Transverse colon (tissue), 4 donors: ENCODE measurements around the gene LPCAT1. TPM values are rescaled to one million over a fixed set of nuclear protein-coding genes. Genes with fewer than 3 reads are reported as not detected.
A peak's percentile ranks its signal among the peaks of the same experiment; 100 is the strongest.

Source experiments
- DNase-seq: peaks from one replicate; pipeline ENCODE4 v3.0.0-alpha.2; 2019
- H3K27ac ChIP-seq, 4 donors: fragments of 200-600 bp; sonication (generic); 2 replicates each; pipeline ENCODE4 v1.5.1; 2016 to 2018; ENCODE audit warnings: inconsistent platforms in 4 of 4
- H3K27me3 ChIP-seq: fragments of 200-600 bp; sonication (generic); 2 replicates; pipeline ENCODE4 v1.5.1; 2017; ENCODE audit warnings: inconsistent platforms
- H3K36me3 ChIP-seq, 4 donors: fragments of 200-600 bp; sonication (generic); 2 replicates each; pipeline ENCODE4 v1.5.1; 2017 to 2019; ENCODE audit warnings: inconsistent platforms in 4 of 4
- H3K4me1 ChIP-seq, 4 donors: fragments of 200-600 bp; sonication (generic); 2 replicates each; pipeline ENCODE4 v1.5.1; 2017 to 2020; ENCODE audit warnings: inconsistent platforms in 4 of 4
- H3K4me3 ChIP-seq, 4 donors: fragments of 200-600 bp; sonication (generic); 1 replicate in 1 of 4; 2 replicates in 3 of 4; pipeline versions ENCODE4 v1.5.1 to v1.6.1; 2017 to 2019; ENCODE audit warnings: inconsistent platforms in 4 of 4
- H3K9me3 ChIP-seq, 2 donors: fragments of 200-600 bp; sonication (generic); 2 replicates each; pipeline ENCODE4 v1.5.1; 2017 to 2019; ENCODE audit warnings: inconsistent platforms in 2 of 2
- CTCF ChIP-seq, 5 experiments: fragments of 200-600 bp in 3 of 5; fragments of 450-650 bp in 2 of 5; sonication (generic) in 3 of 5; IDR thresholded peaks; 1 replicate in 2 of 5; 2 replicates in 3 of 5; pipeline ENCODE4 v1.5.1; 2016 to 2017; ENCODE audit warnings: antibody characterized with exemption in 5 of 5, inconsistent platforms in 3 of 5, mild to moderate bottlenecking in 2 of 5, moderate library complexity in 1 of 5
- EP300 ChIP-seq: sonication (generic); formaldehyde crosslinking; IDR thresholded peaks from one replicate; pipeline ENCODE4 v1.6.1; 2017; ENCODE audit warnings: antibody characterized with exemption, low read depth
- POLR2A ChIP-seq: fragments of 450-650 bp; IDR thresholded peaks from one replicate; pipeline ENCODE4 v1.6.1; 2016; ENCODE audit warnings: antibody characterized with exemption, mild to moderate bottlenecking, moderate library complexity
- POLR2AphosphoS5 ChIP-seq, 3 donors: sonication (generic); formaldehyde crosslinking; IDR thresholded peaks; one replicate each; pipeline ENCODE4 v1.6.1; 2016; ENCODE audit warnings: antibody characterized with exemption in 3 of 3
- WGBS, 2 donors: methylation state at CpG; one replicate each; pipeline ENCODE4 v1.1.5; 2018; ENCODE audit warnings: low coverage in 1 of 2; 5-methylcytosine and 5-hydroxymethylcytosine counted together
- in situ Hi-C, 4 donors: fragments of 200-750 bp; cut with MboI; loops; one replicate each; pipeline versions ENCODE4 v1.15.0 to v1.15.1; 2017; ENCODE audit warnings: low sequenced_read_pairs in 3 of 4, low pct_ligation_motif_present in 1 of 4, low pct_unique_long_range_greater_than_20kb in 1 of 4
- intact Hi-C: fragments of 100-400 bp; cut with DNase I; formaldehyde crosslinking; loops from one replicate; pipeline ENCODE4 v1.15.1; 2023; ENCODE audit warnings: low total_unique reads
- total RNA-seq, 4 donors: library from RNA; depleted of rRNA; stranded (reverse); fragments of >200 nt; gene quantifications; one replicate each; pipeline ENCODE4 v1.1.0, GENCODE V29; 2016

Gene LPCAT1
- total RNA-seq, 4 donors from 2014 or later, result 10.0 to 50.5 (median 21.0) TPM

- WGBS, 2 donors, result 69 to 95% methylated on average over 4 to 8 of the region's 8 CpGs
- H3K27ac ChIP-seq, result peak overlapping the region; percentile 29 to 68 (median 47)
- in situ Hi-C loops, result no loop called here
- peak; percentile 40 for DNase-seq
- H3K36me3 ChIP-seq, result no peaks in the 10 kb centered on the region
- TF ChIP-seq POLR2A (peak; percentile 22), EP300 (no peak)
- H3K4me3 ChIP-seq, result peak overlapping the region in 2 of 4 donors; percentile 9 to 38
- no peaks in the 10 kb centered on the region for H3K27me3 ChIP-seq
- intact Hi-C loops, result no loop called here
- peaks cover 0 to 21% (median 4%) of the 10 kb centered on the region in 4 donors for H3K4me1 ChIP-seq
- no peaks in the 10 kb centered on the region for H3K9me3 ChIP-seq
Measured at GRCh38 chr5:1536322-1536845, 12.6 kb upstream of the LPCAT1 start.

GRCh38 chr5:1535646-1536045 lies 11.9 kb upstream of the LPCAT1 start:
- no peak for DNase-seq
- intact Hi-C loops (no loop called here), in situ Hi-C loops (no loop called here)
- H3K36me3 ChIP-seq, result no peaks in the 10 kb centered on the region
- no peaks in the 10 kb centered on the region for H3K27me3 ChIP-seq
- no peak for TF ChIP-seq CTCF (IDR thresholded peaks at IDR 0.05)
- TF ChIP-seq EP300, result no peak
- TF ChIP-seq POLR2A, result no peak
- TF ChIP-seq POLR2AphosphoS5 (IDR thresholded peaks at IDR 0.05), result no peak
- H3K4me3 ChIP-seq, result no peak overlapping the region
- H3K9me3 ChIP-seq, result no peaks in the 10 kb centered on the region
- H3K4me1 ChIP-seq, result peaks cover 0 to 21% (median 4%) of the 10 kb centered on the region in 4 donors
- H3K27ac ChIP-seq, result peak overlapping the region in 1 of 4 donors; percentile 68
- 66 to 77% methylated on average over 3 of the region's 3 CpGs for WGBS, 2 donors

GRCh38 chr5:1532384-1532783 lies 8.6 kb upstream of the LPCAT1 start:
- WGBS, 2 donors, result 81 to 88% methylated on average over 1 of the region's 1 CpG
- DNase-seq, result no peak
- in situ Hi-C loops (no loop called here), intact Hi-C loops (no loop called here)
- H3K4me1 ChIP-seq, result peaks cover 0 to 21% (median 4%) of the 10 kb centered on the region in 4 donors
- no peaks in the 10 kb centered on the region for H3K36me3 ChIP-seq
- H3K9me3 ChIP-seq, result no peaks in the 10 kb centered on the region
- TF ChIP-seq POLR2AphosphoS5 (IDR thresholded peaks at IDR 0.05), result no peak
- no peak for TF ChIP-seq POLR2A
- no peak for TF ChIP-seq EP300
- no peak for TF ChIP-seq CTCF (IDR thresholded peaks at IDR 0.05)
- no peak overlapping the region for H3K4me3 ChIP-seq
- H3K27ac ChIP-seq, result no peak overlapping the region
- H3K27me3 ChIP-seq, result no peaks in the 10 kb centered on the region

- intact Hi-C loops (no loop called here), in situ Hi-C loops (no loop called here)
- no peak overlapping the region for H3K4me3 ChIP-seq
- H3K9me3 ChIP-seq, result no peaks in the 10 kb centered on the region
- DNase-seq, result no peak
- H3K27ac ChIP-seq, result no peak overlapping the region
- H3K4me1 ChIP-seq, result peaks cover 0 to 7% (median under 1%) of the 10 kb centered on the region in 4 donors
- TF ChIP-seq CTCF (IDR thresholded peaks at IDR 0.05) (no peak), EP300 (no peak)
- no peaks in the 10 kb centered on the region for H3K27me3 ChIP-seq
- H3K36me3 ChIP-seq, result no peaks in the 10 kb centered on the region
- 95 to 100% methylated on average over 1 to 3 of the region's 3 CpGs for WGBS, 2 donors
Measured at GRCh38 chr5:1529498-1529897, 5.7 kb upstream of the LPCAT1 start.
